HG02642 (cell line): Measurements from ENCODE around the gene PALLD.

Experiments used
- ATAC-seq: cut with Tn5 transposase; IDR thresholded peaks from one replicate; pipeline ENCODE4 v1.9.1; 2021; ENCODE audit warnings: mild to moderate bottlenecking; ENCODE audit not compliant: unreplicated experiment, poor library complexity

Gene PALLD

GRCh38 chr4:168585168-168586091 lies 88.6 kb downstream of the PALLD start:
- ATAC-seq: peak; percentile 81

- no peak for ATAC-seq
Observed at GRCh38 chr4:168586926-168587325, 90.1 kb downstream of the PALLD start.

- ATAC-seq: no peak
Observed at GRCh38 chr4:168587411-168588125, 90.7 kb downstream of the PALLD start.

GRCh38 chr4:168588916-168589531 lies 92.2 kb downstream of the PALLD start:
- no peak for ATAC-seq

- no peak for ATAC-seq
Observed at GRCh38 chr4:168592676-168593075, 95.8 kb downstream of the PALLD start.

- ATAC-seq: no peak
Observed at GRCh38 chr4:168593399-168593798, 96.5 kb downstream of the PALLD start.

- ATAC-seq: no peak
Observed at GRCh38 chr4:168594121-168594520, 97.3 kb downstream of the PALLD start.

- ATAC-seq: no peak
Observed at GRCh38 chr4:168598191-168598590, 101.3 kb downstream of the PALLD start.

- ATAC-seq: no peak
Observed at GRCh38 chr4:168600796-168601583, 104.1 kb downstream of the PALLD start.

GRCh38 chr4:168601899-168602298 lies 105.0 kb downstream of the PALLD start:
- ATAC-seq: no peak

- no peak for ATAC-seq
Observed at GRCh38 chr4:168604496-168605373, 107.9 kb downstream of the PALLD start.

- no peak for ATAC-seq
Observed at GRCh38 chr4:168605411-168605810, 108.6 kb downstream of the PALLD start.

GRCh38 chr4:168607215-168607614 lies 110.4 kb downstream of the PALLD start:
- ATAC-seq: no peak

GRCh38 chr4:168608771-168609170 lies 111.9 kb downstream of the PALLD start:
- ATAC-seq: no peak

- ATAC-seq: no peak
Observed at GRCh38 chr4:168609369-168609768, 112.5 kb downstream of the PALLD start.

GRCh38 chr4:168610911-168611530 lies 114.2 kb downstream of the PALLD start:
- ATAC-seq: no peak

- no peak for ATAC-seq
Observed at GRCh38 chr4:168612450-168613135, 115.7 kb downstream of the PALLD start.

- ATAC-seq: no peak
Observed at GRCh38 chr4:168613869-168614268, 117.0 kb downstream of the PALLD start.
